HepG2 (cell line): ENCODE measurements around the gene LMF2. TPM values are rescaled to one million over a fixed set of nuclear protein-coding genes. Genes with fewer than 3 reads are reported as not detected.

Source experiments
- ATF1 ChIP-seq: IDR thresholded peaks from 2 replicates; pipeline ENCODE4 v1.6.1; 2016; ENCODE audit warnings: mild to moderate bottlenecking, control low read depth
- ATF3 ChIP-seq: sonication (generic); formaldehyde crosslinking; IDR thresholded peaks from 2 replicates; pipeline ENCODE4 v1.4.0; 2020; ENCODE audit warnings: missing genetic modification reagents
- BATF2 ChIP-seq: sonication (generic); formaldehyde crosslinking; IDR thresholded peaks from 2 replicates; pipeline ENCODE4 v1.8.0; 2022; ENCODE audit warnings: mild to moderate bottlenecking, missing genetic modification reagents, moderate library complexity
- CREB1 ChIP-seq, 2 experiments: fragments of 450-650 bp in 1 of 2; IDR thresholded peaks; 2 replicates each; pipeline ENCODE4 v1.6.1; 2016 to 2017; ENCODE audit warnings: control low read depth in 1 of 2, mild to moderate bottlenecking in 1 of 2, missing compliant biosample characterization in 1 of 2, missing genetic modification characterization in 1 of 2
- KDM6A ChIP-seq: IDR thresholded peaks from 2 replicates; pipeline ENCODE4 v1.6.1; 2016; ENCODE audit warnings: low read depth
- KLF11 ChIP-seq: IDR thresholded peaks from 2 replicates; pipeline ENCODE4 v1.6.1; 2016; ENCODE audit warnings: missing compliant biosample characterization
- MLXIP ChIP-seq: sonication (generic); formaldehyde crosslinking; IDR thresholded peaks from 2 replicates; pipeline ENCODE4 v1.9.0; 2021; ENCODE audit warnings: missing genetic modification reagents, borderline replicate concordance
- MXD1 ChIP-seq: sonication (generic); formaldehyde crosslinking; IDR thresholded peaks from 2 replicates; pipeline ENCODE4 v1.4.0; 2020; ENCODE audit warnings: mild to moderate bottlenecking, missing genetic modification reagents
- NAIF1 ChIP-seq: sonication (generic); formaldehyde crosslinking; IDR thresholded peaks from 2 replicates; pipeline ENCODE4 v1.5.0; 2020; ENCODE audit warnings: mild to moderate bottlenecking, missing genetic modification reagents, borderline replicate concordance
- NR2F6 ChIP-seq, 2 experiments: IDR thresholded peaks; 2 replicates each; pipeline ENCODE4 v1.6.1; 2016; ENCODE audit warnings: antibody characterized with exemption in 1 of 2, mild to moderate bottlenecking in 1 of 2
- SMAD3 ChIP-seq: sonication (generic); formaldehyde crosslinking; IDR thresholded peaks from 2 replicates; pipeline ENCODE4 v1.4.0; 2020; ENCODE audit warnings: missing genetic modification reagents
- ZBTB49 ChIP-seq: sonication (generic); formaldehyde crosslinking; IDR thresholded peaks from 2 replicates; pipeline ENCODE4 v1.4.0; 2020; ENCODE audit warnings: missing genetic modification reagents, borderline replicate concordance
- ZNF205 ChIP-seq: IDR thresholded peaks from 2 replicates; pipeline ENCODE4 v1.6.1; 2018; ENCODE audit warnings: missing biosample characterization, missing genetic modification reagents
- ZNF530 ChIP-seq: sonication (generic); formaldehyde crosslinking; IDR thresholded peaks from 2 replicates; pipeline ENCODE4 v1.5.0; 2020; ENCODE audit warnings: low read depth, mild to moderate bottlenecking, missing genetic modification reagents
- ZNF546 ChIP-seq: sonication (generic); formaldehyde crosslinking; conservative IDR thresholded peaks from 2 replicates; pipeline ENCODE4 v1.8.1; 2023; ENCODE audit warnings: mild to moderate bottlenecking, missing genetic modification reagents
- ZNF589 ChIP-seq: sonication (generic); formaldehyde crosslinking; conservative IDR thresholded peaks from 2 replicates; pipeline ENCODE4 v1.8.0; 2022; ENCODE audit warnings: mild to moderate bottlenecking, moderate library complexity, missing genetic modification reagents
- polyA plus RNA-seq, 8 experiments: library from polyadenylated mRNA; depleted of rRNA in 3 of 8; stranded (reverse) in 7 of 8; unstranded in 1 of 8; fragments of >200 nt; fragmentation: Illumina TruSeq in 4 of 8; extraction: Trizol in 4 of 8; gene quantifications; 2 replicates each; pipeline versions ENCODE4 v1.2.1 to v1.2.3, GENCODE V29; 2011 to 2016; ENCODE audit warnings: low read depth in 4 of 8, missing spikeins in 1 of 8, mixed read lengths in 1 of 8; ENCODE audit not compliant: insufficient read depth in 1 of 8
- total RNA-seq, 5 experiments: library from RNA; depleted of rRNA; stranded (reverse); fragments of >200 nt; fragmentation: Illumina TruSeq; extraction: Trizol; gene quantifications; 2 replicates each; pipeline ENCODE4 v1.2.3, GENCODE V29; 2016; ENCODE audit warnings: low read depth in 1 of 5
- TF ChIP-seq, protein P1 (sequence below): sonication (generic); formaldehyde crosslinking; IDR thresholded peaks from 2 replicates; pipeline ENCODE4 v1.4.0; 2020; ENCODE audit warnings: missing genetic modification reagents
- TF ChIP-seq, protein P2 (sequence below): sonication (generic); formaldehyde crosslinking; IDR thresholded peaks from 2 replicates; pipeline ENCODE4 v1.4.0; 2020; ENCODE audit warnings: missing genetic modification reagents

The LMF2 gene
- total and polyA plus RNA-seq, 2 of the 13 experiments (the other 11 are each of a cell fraction or from before 2014, with no cell fraction given) = 23.3 to 30.6 TPM

GRCh38 chr22:50507991-50508884, 736 bp upstream of the LMF2 start, which contains the start of gene NCAPH2 (continued):
- no peak for TF ChIP-seq NAIF1 (CRISPR knock-in tag)
- 0 out of 2 replicates have a peak, but pooled peaks have one; percentile 28 for TF ChIP-seq MXD1 (CRISPR knock-in tag)
- TF ChIP-seq KLF11 = 0 out of 2 replicates have a peak, but pooled peaks have one; percentile 20
- TF ChIP-seq MLXIP (CRISPR knock-in tag) = no peak
- no peak for TF ChIP-seq ZNF546
- TF ChIP-seq ATF3 = 0 out of 2 replicates have a peak, but pooled peaks have one; percentile 50
- TF ChIP-seq ZNF205 (CRISPR knock-in tag) = peak; percentile 78; the same call in 1 of the 2 replicates
- TF ChIP-seq SMAD3 (CRISPR knock-in tag) = 0 out of 2 replicates have a peak, but pooled peaks have one; percentile 53
- peak; percentile 97 for TF ChIP-seq CREB1 (IDR thresholded peaks at IDR 0.05)
- peak; percentile 97 for TF ChIP-seq CREB1 (CRISPR knock-in tag; IDR thresholded peaks at IDR 0.05)
- TF ChIP-seq ZNF589 (CRISPR knock-in tag) = peak; percentile 81; the same call in 1 of the 2 replicates
- no peak for TF ChIP-seq NR2F6 (IDR thresholded peaks at IDR 0.05)
- 0 out of 2 replicates have a peak, but pooled peaks have one; percentile 11 for TF ChIP-seq NR2F6 (CRISPR knock-in tag; IDR thresholded peaks at IDR 0.05)
- 0 out of 2 replicates have a peak, but pooled peaks have one; percentile 30 for TF ChIP-seq BATF2
- TF ChIP-seq, protein P1, sequence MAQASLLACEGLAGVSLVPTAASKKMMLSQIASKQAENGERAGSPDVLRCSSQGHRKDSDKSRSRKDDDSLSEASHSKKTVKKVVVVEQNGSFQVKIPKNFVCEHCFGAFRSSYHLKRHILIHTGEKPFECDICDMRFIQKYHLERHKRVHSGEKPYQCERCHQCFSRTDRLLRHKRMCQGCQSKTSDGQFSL (CRISPR knock-in tag) = 0 out of 2 replicates have a peak, but pooled peaks have one; percentile 22
- TF ChIP-seq KDM6A (CRISPR knock-in tag) = no peak
- TF ChIP-seq, protein P2, sequence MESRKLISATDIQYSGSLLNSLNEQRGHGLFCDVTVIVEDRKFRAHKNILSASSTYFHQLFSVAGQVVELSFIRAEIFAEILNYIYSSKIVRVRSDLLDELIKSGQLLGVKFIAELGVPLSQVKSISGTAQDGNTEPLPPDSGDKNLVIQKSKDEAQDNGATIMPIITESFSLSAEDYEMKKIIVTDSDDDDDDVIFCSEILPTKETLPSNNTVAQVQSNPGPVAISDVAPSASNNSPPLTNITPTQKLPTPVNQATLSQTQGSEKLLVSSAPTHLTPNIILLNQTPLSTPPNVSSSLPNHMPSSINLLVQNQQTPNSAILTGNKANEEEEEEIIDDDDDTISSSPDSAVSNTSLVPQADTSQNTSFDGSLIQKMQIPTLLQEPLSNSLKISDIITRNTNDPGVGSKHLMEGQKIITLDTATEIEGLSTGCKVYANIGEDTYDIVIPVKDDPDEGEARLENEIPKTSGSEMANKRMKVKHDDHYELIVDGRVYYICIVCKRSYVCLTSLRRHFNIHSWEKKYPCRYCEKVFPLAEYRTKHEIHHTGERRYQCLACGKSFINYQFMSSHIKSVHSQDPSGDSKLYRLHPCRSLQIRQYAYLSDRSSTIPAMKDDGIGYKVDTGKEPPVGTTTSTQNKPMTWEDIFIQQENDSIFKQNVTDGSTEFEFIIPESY (CRISPR knock-in tag) = peak; percentile 52
- no peak for TF ChIP-seq ZNF530 (CRISPR knock-in tag)
- no peak for TF ChIP-seq ZBTB49 (CRISPR knock-in tag)
- TF ChIP-seq ATF1 (CRISPR knock-in tag) = peak; percentile 96
